Measurements from ENCODE around the gene SCT. TPM values are rescaled to one million over a fixed set of nuclear protein-coding genes. Genes with fewer than 3 reads are reported as not detected.

SCT gene
- total and polyA plus RNA-seq, 4 donors: not detected

DNA sequence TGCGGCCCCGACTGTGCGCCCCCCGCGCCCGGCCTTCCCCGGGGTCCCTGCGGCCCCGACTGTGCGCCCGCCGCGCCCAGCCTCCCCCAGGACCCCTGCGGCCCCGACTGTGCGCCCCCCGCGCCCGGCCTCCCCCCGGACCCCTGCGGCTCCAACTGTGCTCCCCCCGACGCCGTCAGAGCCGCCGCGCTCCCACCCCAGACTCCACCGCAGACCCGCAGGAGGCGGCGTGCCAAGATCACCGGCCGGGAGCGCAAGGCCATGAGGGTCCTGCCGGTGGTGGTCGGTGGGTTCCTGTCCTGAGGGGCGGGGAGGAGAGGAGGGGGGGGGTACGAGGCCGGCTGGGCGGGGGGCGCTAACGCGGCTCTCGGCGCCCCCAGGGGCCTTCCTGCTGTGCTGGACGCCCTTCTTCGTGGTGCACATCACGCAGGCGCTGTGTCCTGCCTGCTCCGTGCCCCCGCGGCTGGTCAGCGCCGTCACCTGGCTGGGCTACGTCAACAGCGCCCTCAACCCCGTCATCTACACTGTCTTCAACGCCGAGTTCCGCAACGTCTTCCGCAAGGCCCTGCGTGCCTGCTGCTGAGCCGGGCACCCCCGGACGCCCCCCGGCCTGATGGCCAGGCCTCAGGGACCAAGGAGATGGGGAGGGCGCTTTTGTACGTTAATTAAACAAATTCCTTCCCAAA lies 13.2 kb upstream of the SCT start:
- H3K4me3 ChIP-seq (ENCODE audit: low read depth in 1 of 3, low read length in 3 of 3): no peak overlapping the region
- 54% methylated on average over 69 of the region's 69 CpGs for WGBS

More for the DNA sequence above, 13.2 kb upstream of the SCT start:
- DNase-seq (ENCODE audit: low spot score): no peak
- Histone ChIP-seq H3K27me3 (ENCODE audit: control insufficient read depth in 4 of 4, insufficient read depth in 4 of 4, low read length in 3 of 4) (no peaks in the 10 kb centered on the region), H3K36me3 (ENCODE audit: control insufficient read depth in 4 of 4, insufficient read depth in 3 of 4, low read depth in 1 of 4, low read length in 3 of 4) (peaks cover 0 to 7% (median 2%) of the 10 kb centered on the region in 4 donors), H3K27ac (ENCODE audit: low read depth in 1 of 2, low read length in 2 of 2) (no peak overlapping the region), H3K9me3 (ENCODE audit: control insufficient read depth in 4 of 4, low read length in 3 of 4) (no peaks in the 10 kb centered on the region), H3K9ac (ENCODE audit: low read depth in 1 of 2, low read length in 2 of 2) (no peak overlapping the region), H3K4me1 (ENCODE audit: control insufficient read depth in 4 of 4, insufficient read depth in 4 of 4, low read length in 3 of 4) (peaks cover 3 to 20% (median 7%) of the 10 kb centered on the region in 4 donors)
- TF ChIP-seq NR2F2 (IDR thresholded peaks at IDR 0.05): no peak
- TF ChIP-seq, protein P1, sequence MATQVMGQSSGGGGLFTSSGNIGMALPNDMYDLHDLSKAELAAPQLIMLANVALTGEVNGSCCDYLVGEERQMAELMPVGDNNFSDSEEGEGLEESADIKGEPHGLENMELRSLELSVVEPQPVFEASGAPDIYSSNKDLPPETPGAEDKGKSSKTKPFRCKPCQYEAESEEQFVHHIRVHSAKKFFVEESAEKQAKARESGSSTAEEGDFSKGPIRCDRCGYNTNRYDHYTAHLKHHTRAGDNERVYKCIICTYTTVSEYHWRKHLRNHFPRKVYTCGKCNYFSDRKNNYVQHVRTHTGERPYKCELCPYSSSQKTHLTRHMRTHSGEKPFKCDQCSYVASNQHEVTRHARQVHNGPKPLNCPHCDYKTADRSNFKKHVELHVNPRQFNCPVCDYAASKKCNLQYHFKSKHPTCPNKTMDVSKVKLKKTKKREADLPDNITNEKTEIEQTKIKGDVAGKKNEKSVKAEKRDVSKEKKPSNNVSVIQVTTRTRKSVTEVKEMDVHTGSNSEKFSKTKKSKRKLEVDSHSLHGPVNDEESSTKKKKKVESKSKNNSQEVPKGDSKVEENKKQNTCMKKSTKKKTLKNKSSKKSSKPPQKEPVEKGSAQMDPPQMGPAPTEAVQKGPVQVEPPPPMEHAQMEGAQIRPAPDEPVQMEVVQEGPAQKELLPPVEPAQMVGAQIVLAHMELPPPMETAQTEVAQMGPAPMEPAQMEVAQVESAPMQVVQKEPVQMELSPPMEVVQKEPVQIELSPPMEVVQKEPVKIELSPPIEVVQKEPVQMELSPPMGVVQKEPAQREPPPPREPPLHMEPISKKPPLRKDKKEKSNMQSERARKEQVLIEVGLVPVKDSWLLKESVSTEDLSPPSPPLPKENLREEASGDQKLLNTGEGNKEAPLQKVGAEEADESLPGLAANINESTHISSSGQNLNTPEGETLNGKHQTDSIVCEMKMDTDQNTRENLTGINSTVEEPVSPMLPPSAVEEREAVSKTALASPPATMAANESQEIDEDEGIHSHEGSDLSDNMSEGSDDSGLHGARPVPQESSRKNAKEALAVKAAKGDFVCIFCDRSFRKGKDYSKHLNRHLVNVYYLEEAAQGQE (IDR thresholded peaks at IDR 0.05): no peak
- no peak for TF ChIP-seq HNF4A (conservative IDR thresholded peaks at IDR 0.05)
- no peak for TF ChIP-seq YY1 (IDR thresholded peaks at IDR 0.05)
- TF ChIP-seq FOXA1 (IDR thresholded peaks at IDR 0.05): no peak
- TF ChIP-seq GABPA (IDR thresholded peaks at IDR 0.05 in 1 of 2, conservative IDR thresholded peaks at IDR 0.05 in 1 of 2): no peak
- TF ChIP-seq EGR1 (IDR thresholded peaks at IDR 0.05; ENCODE audit: low read depth in 2 of 2): no peak
- TF ChIP-seq JUND (IDR thresholded peaks at IDR 0.05): no peak
- TF ChIP-seq, protein P2, sequence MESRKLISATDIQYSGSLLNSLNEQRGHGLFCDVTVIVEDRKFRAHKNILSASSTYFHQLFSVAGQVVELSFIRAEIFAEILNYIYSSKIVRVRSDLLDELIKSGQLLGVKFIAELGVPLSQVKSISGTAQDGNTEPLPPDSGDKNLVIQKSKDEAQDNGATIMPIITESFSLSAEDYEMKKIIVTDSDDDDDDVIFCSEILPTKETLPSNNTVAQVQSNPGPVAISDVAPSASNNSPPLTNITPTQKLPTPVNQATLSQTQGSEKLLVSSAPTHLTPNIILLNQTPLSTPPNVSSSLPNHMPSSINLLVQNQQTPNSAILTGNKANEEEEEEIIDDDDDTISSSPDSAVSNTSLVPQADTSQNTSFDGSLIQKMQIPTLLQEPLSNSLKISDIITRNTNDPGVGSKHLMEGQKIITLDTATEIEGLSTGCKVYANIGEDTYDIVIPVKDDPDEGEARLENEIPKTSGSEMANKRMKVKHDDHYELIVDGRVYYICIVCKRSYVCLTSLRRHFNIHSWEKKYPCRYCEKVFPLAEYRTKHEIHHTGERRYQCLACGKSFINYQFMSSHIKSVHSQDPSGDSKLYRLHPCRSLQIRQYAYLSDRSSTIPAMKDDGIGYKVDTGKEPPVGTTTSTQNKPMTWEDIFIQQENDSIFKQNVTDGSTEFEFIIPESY (IDR thresholded peaks at IDR 0.05): no peak
- no peak for TF ChIP-seq HNF4G (IDR thresholded peaks at IDR 0.05)
- TF ChIP-seq, protein P3, sequence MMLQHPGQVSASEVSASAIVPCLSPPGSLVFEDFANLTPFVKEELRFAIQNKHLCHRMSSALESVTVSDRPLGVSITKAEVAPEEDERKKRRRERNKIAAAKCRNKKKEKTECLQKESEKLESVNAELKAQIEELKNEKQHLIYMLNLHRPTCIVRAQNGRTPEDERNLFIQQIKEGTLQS (IDR thresholded peaks at IDR 0.05): no peak
- TF ChIP-seq RXRA (IDR thresholded peaks at IDR 0.05): no peak
- TF ChIP-seq TAF1 (conservative IDR thresholded peaks at IDR 0.05): no peak
- no peak for TF ChIP-seq RAD21 (IDR thresholded peaks at IDR 0.05)
- TF ChIP-seq, protein P4, sequence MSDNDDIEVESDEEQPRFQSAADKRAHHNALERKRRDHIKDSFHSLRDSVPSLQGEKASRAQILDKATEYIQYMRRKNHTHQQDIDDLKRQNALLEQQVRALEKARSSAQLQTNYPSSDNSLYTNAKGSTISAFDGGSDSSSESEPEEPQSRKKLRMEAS (IDR thresholded peaks at IDR 0.05): no peak
- TF ChIP-seq, protein P5, sequence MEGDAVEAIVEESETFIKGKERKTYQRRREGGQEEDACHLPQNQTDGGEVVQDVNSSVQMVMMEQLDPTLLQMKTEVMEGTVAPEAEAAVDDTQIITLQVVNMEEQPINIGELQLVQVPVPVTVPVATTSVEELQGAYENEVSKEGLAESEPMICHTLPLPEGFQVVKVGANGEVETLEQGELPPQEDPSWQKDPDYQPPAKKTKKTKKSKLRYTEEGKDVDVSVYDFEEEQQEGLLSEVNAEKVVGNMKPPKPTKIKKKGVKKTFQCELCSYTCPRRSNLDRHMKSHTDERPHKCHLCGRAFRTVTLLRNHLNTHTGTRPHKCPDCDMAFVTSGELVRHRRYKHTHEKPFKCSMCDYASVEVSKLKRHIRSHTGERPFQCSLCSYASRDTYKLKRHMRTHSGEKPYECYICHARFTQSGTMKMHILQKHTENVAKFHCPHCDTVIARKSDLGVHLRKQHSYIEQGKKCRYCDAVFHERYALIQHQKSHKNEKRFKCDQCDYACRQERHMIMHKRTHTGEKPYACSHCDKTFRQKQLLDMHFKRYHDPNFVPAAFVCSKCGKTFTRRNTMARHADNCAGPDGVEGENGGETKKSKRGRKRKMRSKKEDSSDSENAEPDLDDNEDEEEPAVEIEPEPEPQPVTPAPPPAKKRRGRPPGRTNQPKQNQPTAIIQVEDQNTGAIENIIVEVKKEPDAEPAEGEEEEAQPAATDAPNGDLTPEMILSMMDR (IDR thresholded peaks at IDR 0.05; ENCODE audit: low read depth, low read length, missing input control): no peak
- TF ChIP-seq SP1 (IDR thresholded peaks at IDR 0.05): no peak
